Suppressor macrophage treated with lipopolysaccharide for 4 hours (primary cell): Measurements from ENCODE around the gene BRSK1.
A peak's percentile ranks its signal among the peaks of the same experiment; 100 is the strongest.

Experiments used
- DNase-seq: peaks from one replicate; pipeline ENCODE4 v3.0.0-alpha.2; 2020

Gene BRSK1

GRCh38 chr19:55275851-55276719 lies 7.7 kb upstream of the BRSK1 start:
- peak; percentile 33 for DNase-seq

GRCh38 chr19:55276720-55277430 lies 6.9 kb upstream of the BRSK1 start:
- no peak for DNase-seq

GRCh38 chr19:55277494-55277893 lies 6.3 kb upstream of the BRSK1 start:
- DNase-seq: no peak

GRCh38 chr19:55278391-55279135 lies 5.2 kb upstream of the BRSK1 start:
- no peak for DNase-seq

GRCh38 chr19:55279340-55279739 lies 4.5 kb upstream of the BRSK1 start:
- DNase-seq: no peak

GRCh38 chr19:55279770-55280643 lies 3.8 kb upstream of the BRSK1 start, which contains the start of gene HSPBP1:
TSS of gene HSPBP1 (minus strand) at chr19:55280110. CDS start at chr19:55279608, 502 bp downstream.
- DNase-seq: peak; percentile 85

- DNase-seq: no peak
These were observed 735 bp downstream of the BRSK1 start for GRCh38 chr19:55284405-55285058.

- no peak for DNase-seq
These were observed 1.6 kb downstream of the BRSK1 start for GRCh38 chr19:55285229-55285890.

- no peak for DNase-seq
These were observed 3.7 kb downstream of the BRSK1 start for GRCh38 chr19:55287361-55288079.

GRCh38 chr19:55289117-55289796 lies 5.5 kb downstream of the BRSK1 start:
- no peak for DNase-seq

GRCh38 chr19:55297267-55297666 lies 13.5 kb downstream of the BRSK1 start:
- DNase-seq: no peak

- no peak for DNase-seq
These were observed 16.2 kb downstream of the BRSK1 start for GRCh38 chr19:55299991-55300390.

- no peak for DNase-seq
These were observed 17.2 kb downstream of the BRSK1 start for GRCh38 chr19:55300886-55301458.

- peak; percentile 90 for DNase-seq
These were observed 17.9 kb downstream of the BRSK1 start for GRCh38 chr19:55301459-55302317.

GRCh38 chr19:55302318-55302703 lies 18.5 kb downstream of the BRSK1 start:
- DNase-seq: no peak

GRCh38 chr19:55303477-55303876 lies 19.7 kb downstream of the BRSK1 start:
- no peak for DNase-seq

- no peak for DNase-seq
These were observed 20.6 kb downstream of the BRSK1 start for GRCh38 chr19:55304279-55304978.

GRCh38 chr19:55304980-55305379 lies 21.2 kb downstream of the BRSK1 start:
- no peak for DNase-seq
